NCI-H146 (cell line): Measurements from ENCODE around the gene UNC93A.
"Not testable (repeated sequence)": the region's sequence is repeated elsewhere in the genome, so short reads cannot be mapped to it uniquely, and the experiment has no call there.

Source experiments
- DNase-seq: peaks from one replicate; lab custom pipeline; 2025; lab: John Stamatoyannopoulos, UW

Gene UNC93A

GRCh38 chr6:167270499-167271311 is 20.4 kb upstream of the UNC93A start:
- DNase-seq = no peak

DNA sequence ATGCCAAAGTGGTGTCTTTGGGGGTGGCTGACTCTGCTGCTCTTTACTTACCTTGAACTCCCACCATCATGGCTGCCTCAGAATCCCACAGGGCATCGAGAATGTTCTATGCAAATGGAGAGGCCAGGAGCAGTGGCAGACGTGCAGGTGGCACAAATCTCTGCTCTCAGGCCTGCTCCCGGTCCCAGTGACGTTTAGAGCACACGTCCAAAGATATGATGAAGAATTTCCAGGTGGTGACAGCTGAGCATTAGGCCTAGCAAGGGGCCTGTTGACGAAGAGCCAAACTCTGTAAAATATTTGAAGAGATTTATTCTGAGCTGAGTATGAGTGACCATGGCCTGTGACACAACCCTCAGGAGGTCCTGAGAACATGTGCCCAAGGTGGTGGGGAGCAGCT is 19.0 kb upstream of the UNC93A start:
- DNase-seq = no peak

GRCh38 chr6:167272696-167273379 is 18.3 kb upstream of the UNC93A start:
- no peak for DNase-seq

DNA sequence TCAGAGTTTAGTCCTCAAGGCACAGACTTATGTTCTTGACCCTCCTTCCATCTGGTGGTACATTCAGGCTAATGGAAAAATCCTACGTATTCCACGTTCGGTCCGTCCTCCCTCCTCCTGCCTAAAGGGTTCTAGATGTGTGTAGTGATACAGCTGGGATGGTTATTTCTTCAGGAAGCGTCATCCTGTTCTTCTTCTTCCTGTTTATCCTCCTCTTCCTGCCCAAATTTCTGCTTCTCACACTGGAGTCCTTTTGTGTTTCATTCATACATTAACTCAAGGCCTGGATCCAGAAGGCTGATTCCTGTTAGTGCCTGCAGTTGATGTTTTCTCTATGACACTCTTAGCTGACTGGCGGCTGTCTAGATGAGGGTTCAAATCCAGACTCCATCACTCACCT is 16.8 kb upstream of the UNC93A start:
- DNase-seq = no peak

DNA sequence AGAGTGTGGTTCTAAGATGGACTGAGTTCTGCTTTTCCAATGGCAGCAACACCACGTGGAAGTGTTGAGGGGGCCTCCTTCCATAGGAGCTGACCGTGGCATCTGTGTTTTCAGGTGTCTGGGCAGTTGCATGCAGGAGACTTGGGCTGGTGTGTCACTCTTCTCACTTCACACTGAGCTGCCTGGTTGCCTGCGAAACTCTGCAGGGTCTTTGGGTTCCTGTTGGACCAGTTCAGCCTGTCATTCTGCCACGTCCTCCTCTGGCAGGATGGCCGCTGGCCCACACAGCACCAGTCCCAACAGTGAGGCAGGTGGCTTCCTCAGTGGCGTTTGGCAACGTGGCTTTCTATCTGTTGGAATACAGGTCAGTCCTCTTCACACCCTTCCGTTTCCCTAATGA is 16.1 kb upstream of the UNC93A start:
- no peak for DNase-seq

GRCh38 chr6:167275436-167275835 is 15.7 kb upstream of the UNC93A start:
- no peak for DNase-seq

GRCh38 chr6:167276772-167277533 is 14.2 kb upstream of the UNC93A start:
- no peak for DNase-seq

DNA sequence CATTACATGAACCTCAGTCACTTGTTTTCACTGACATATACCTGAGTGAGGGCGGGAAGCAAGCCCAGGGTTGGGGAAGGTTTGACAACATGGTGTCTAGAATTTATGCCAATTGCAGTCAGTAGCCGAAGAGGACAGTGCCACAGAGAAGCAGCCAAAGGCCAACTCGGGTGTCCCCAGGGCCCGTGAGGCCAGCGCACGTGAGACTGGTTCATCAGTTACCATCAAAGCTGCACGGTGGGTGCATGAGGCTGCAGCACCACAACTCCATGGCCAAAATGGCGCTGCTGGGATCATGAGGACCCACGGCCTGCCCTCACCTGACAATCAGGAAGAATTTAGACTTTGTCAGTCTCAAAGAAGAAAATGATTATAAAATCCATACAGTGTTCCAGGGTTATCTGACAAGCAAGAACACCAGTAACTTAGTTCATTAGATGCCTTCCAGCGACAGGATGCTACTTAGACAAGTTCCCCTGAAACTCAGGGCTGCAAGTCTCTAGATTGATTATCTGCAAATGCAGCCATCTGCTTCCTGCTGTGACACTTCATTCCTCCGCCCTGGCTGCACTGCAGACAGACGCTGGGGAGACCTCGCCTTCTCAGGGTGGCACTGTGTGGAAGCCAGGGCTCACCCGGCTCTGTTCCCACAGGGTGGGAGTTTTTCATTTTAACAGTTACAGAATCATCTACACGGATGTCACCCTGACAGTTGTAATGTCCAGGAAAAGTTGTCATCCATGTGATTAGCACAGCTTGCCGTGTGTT is 12.8 kb upstream of the UNC93A start:
- DNase-seq = not testable (repeated sequence)

GRCh38 chr6:167279766-167280446 is 11.2 kb upstream of the UNC93A start:
- DNase-seq = no peak

DNA sequence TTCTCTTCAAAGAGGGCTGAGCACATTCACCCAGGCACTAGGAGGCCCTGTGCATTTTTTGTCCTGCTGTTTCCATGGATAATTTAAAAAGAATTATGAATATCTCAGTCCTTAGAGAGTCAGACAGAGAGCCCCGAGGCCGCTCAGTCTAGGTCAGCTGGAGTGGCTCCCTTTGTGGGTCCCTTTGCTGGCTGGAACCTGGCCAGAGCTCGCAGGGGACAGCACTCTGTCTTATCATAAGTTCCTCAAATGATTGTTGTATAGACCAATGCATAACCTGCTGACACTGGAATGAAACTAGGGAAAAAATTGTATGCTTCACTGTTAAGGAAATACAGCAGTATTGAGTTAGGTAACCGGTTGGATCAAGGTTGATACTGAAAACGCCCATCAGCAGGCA is 10.6 kb upstream of the UNC93A start:
- DNase-seq = not testable (repeated sequence)

- DNase-seq = no peak
Observed at GRCh38 chr6:167282165-167282564, 8.9 kb upstream of the UNC93A start.

DNA sequence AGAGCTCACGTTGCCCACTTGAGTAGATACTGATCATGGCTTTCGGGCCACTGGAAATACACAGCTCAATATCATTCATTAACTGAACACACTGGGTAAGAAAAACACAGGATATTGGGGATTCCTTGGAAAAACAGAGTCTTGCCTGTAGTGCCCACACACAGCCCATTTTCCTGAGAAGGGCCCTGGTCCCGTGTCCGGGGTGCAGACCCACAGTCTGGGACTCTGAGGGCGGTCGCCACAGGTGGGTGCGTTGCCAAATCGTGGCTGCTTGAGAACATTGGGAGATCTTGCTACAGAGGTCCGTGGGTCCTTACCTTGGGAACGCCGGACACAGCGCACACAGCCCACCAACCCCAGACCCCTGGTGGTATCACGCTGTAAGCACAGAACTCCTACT is 6.5 kb upstream of the UNC93A start:
- DNase-seq = not testable (repeated sequence)

DNA sequence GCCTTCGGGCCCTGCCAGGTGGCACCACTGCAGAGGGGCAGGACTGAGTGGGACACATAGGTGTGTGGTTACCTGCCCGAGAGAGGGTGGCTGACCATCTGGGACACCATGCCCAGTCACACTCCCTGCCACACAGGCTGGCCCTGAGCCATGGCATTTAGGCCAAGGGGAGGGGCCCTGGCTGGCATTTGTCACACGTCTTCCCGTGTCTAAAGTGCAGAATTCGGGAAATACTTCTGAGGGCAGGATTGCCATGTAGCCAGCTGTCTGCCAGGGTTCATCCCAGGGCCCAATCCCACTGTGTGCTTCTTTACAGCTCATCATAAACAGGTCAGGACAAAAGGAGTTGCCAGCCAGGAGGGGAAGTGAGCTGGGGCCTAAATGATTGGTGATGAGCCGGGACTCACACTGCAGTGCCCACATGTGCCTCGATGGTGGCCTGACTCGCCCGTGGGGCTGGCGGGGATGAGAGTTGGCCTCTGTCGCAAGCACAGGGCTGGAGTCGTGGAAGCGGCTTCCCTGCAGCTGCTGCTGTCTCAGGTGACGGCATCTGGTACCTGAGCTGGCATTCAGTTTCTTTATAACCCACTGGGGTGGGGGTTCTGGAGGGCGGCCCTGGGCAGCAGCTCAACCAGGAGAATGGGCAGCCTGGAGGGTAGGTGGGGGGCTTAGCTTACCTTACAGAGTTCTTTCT is 5.9 kb upstream of the UNC93A start:
- no peak for DNase-seq

- DNase-seq = no peak
Observed at GRCh38 chr6:167287513-167288048, 3.5 kb upstream of the UNC93A start.

DNA sequence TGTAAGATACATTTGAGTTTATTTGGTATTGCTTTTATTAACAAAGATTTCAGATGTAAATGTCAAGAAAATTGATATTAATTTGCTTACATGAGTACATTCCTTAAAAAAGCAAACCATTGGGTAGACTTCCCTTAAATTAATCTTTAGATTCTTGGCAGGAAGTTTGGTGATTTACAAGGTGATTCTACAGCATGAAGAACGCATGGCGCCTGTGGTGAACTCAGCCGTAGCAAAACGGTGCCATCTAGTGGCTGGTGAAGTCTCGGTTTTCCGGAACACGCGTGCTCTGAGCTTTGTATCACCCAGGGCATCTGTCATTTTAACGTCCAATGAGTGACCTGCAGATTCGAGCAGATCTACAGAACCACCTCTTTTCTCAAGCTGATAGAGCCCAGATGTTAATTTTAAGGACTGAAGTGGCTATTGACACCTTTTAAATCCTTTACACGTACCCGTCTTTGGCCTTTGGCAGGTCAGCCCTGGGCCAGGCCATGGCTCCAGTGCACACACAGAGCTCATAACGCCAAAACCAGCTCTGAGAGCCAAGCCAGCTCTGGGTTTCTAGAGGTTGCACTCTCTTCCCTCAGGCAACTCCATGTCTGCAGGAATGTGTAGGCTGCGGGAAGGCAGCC is 2.4 kb upstream of the UNC93A start:
- DNase-seq = not testable (repeated sequence)

DNA sequence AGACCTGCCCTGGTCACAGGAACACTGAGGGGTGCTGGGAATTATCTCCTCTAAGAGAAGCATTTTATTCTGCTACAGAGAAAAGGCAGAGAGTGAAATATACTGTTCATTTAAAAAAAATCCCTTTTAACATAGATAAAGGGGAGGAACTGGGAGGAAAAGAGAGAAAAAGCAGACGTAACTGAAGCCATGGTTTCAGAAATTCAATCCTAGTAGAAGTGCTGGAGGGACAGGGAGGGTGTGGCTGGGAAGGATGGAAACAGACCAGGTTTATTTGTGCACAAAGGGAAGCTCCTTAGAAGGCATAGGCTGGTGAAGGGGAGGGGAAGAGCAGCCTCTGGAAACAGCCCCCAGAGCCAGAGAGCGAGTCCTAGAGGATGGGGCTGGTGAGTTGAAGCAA is 1.8 kb upstream of the UNC93A start:
- not testable (repeated sequence) for DNase-seq

DNA sequence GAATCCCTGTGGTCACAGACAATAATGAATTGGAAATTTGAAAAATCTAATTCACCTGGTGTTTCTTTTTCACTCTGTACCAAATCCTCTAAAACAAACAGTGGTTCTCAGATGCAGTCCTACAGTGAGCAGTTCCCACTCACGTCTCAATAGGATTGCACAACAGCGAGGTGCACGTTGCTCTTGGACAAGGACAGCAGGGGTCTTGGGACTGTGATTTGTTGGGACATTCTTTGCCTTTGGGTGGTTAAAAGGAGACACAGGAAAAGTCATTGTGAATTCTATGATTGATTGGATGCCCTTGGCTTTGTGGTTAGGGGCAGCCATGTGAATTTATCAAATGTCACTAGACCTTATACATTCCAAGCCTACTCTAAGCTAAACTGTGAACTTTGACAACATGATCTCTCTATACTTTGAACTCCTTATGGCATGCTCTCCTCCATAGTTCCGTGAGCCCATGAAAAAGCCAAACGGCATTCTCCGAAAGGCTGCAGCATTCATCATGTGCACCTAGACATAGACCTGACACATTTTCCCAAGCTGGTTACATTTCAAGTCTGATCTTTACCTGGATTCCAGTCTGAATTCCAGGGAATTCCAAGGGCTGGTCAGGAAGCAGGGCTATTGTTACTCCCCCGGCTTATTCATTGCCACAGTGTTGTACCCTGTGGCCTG is 647 bp downstream of the UNC93A start:
- no peak for DNase-seq

GRCh38 chr6:167292301-167293087 is 1.4 kb downstream of the UNC93A start:
- no peak for DNase-seq
